Cardiac muscle cell (in vitro differentiated cells and primary cell): ENCODE results near the gene TMEM221. TPM values are rescaled to one million over a fixed set of nuclear protein-coding genes. Genes with fewer than 3 reads are reported as not detected.
A peak's percentile ranks its signal among the peaks of the same experiment; 100 is the strongest.

Source experiments
- DNase-seq, 2 donors: peaks; one replicate each; pipeline versions ENCODE4 v3.0.0 to v3.0.0-alpha.2; 2010 to 2017; ENCODE audit warnings: low read depth in 1 of 2, low spot score in 1 of 2
- H3K27ac ChIP-seq: fragments of 200-600 bp; sonication (generic); 2 replicates; pipeline ENCODE4 v1.5.1; 2016
- H3K27me3 ChIP-seq: fragments of 200-600 bp; sonication (generic); 2 replicates; pipeline ENCODE4 v1.6.0; 2016; ENCODE audit warnings: control low read depth
- H3K36me3 ChIP-seq: fragments of 200-600 bp; sonication (generic); 2 replicates; pipeline ENCODE4 v1.5.1; 2016; ENCODE audit warnings: control low read depth
- H3K4me1 ChIP-seq: fragments of 200-600 bp; sonication (generic); 2 replicates; pipeline ENCODE4 v1.8.1; 2017; ENCODE audit warnings: low read depth, mild to moderate bottlenecking, mixed run types
- H3K4me3 ChIP-seq: fragments of 200-600 bp; sonication (generic); 2 replicates; pipeline ENCODE4 v1.5.1; 2016; ENCODE audit warnings: mild to moderate bottlenecking
- H3K9me3 ChIP-seq: fragments of 200-600 bp; sonication (generic); 2 replicates; pipeline ENCODE4 v1.5.1; 2017; ENCODE audit warnings: low read depth, mild to moderate bottlenecking, control low read depth
- polyA plus RNA-seq: library from polyadenylated mRNA; unstranded; fragments of >200 nt; fragmentation: Nextera tagmentation; extraction: Ambion mirVana; gene quantifications from 2 replicates; pipeline ENCODE4 v1.2.1, GENCODE V29; 2016
- total RNA-seq: library from RNA; depleted of rRNA; stranded (reverse); fragments of >200 nt; gene quantifications from 2 replicates; pipeline ENCODE4 v1.2.3, GENCODE V29; 2016
- TF ChIP-seq, protein P1 (sequence below): IDR thresholded peaks from 2 replicates; pipeline ENCODE4 v1.5.1; 2012; ENCODE audit warnings: low read depth, mild to moderate bottlenecking, low read length

TMEM221 gene
- total and polyA plus RNA-seq, 2 experiments from 2014 or later: 3.2 to 5.7 TPM

DNA sequence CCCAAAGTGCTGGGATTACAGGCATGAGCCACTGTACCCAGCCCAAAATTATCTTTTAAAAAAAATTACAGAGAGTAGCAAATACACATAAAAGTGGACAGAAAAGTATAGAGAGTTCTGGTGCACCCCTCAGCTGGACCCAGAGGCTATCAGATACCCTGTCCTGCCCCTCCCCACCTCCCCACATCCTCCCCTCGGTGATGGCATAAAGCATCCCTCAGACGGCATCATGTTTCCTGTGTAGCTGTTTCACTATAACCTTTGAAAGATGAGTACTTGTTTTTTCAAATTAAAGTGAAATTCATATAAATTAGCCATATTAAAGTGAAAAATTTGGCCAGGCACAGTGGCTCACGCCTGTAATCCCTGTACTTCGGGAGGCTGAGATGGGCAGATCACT is 41.9 kb upstream of the TMEM221 start:
- peaks cover 5% of the 10 kb centered on the region for H3K4me1 ChIP-seq
- H3K27me3 ChIP-seq: no peaks in the 10 kb centered on the region
- H3K36me3 ChIP-seq: no peaks in the 10 kb centered on the region
- TF ChIP-seq, protein P1, sequence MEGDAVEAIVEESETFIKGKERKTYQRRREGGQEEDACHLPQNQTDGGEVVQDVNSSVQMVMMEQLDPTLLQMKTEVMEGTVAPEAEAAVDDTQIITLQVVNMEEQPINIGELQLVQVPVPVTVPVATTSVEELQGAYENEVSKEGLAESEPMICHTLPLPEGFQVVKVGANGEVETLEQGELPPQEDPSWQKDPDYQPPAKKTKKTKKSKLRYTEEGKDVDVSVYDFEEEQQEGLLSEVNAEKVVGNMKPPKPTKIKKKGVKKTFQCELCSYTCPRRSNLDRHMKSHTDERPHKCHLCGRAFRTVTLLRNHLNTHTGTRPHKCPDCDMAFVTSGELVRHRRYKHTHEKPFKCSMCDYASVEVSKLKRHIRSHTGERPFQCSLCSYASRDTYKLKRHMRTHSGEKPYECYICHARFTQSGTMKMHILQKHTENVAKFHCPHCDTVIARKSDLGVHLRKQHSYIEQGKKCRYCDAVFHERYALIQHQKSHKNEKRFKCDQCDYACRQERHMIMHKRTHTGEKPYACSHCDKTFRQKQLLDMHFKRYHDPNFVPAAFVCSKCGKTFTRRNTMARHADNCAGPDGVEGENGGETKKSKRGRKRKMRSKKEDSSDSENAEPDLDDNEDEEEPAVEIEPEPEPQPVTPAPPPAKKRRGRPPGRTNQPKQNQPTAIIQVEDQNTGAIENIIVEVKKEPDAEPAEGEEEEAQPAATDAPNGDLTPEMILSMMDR: no peak
- H3K4me3 ChIP-seq: no peak overlapping the region
- DNase-seq: no peak
- H3K9me3 ChIP-seq: no peaks in the 10 kb centered on the region
- no peak overlapping the region for H3K27ac ChIP-seq

DNA sequence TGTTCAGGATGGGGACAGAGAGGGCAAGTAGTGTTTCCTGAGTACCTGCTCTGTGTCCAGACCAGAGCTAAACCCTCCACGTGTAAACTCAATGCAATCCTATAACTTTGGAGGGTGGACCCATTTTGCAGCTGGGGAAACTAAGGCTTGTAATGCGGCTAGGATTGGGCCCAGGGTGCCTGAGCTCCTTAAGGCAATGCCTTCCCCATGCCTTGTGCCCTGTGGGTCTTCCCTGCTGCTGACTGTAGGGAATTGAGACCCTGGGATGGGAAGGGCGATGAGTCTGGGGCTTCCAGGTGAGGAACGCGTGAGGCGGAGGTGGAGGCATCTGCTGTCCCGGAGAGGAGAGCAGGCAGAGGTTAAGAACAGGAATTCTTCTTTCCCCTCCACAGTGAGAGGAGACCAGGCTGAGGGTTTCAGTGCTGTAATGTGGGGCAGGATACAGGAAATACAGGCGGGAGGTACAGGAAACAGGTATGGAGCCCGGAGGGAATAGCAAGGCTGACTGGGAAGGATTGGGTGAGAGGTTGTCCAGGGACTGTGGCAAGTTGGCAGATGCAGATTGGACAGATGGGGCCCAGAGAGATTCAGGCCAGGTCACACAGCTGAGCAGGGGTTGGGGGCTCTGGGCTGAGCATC is 41.0 kb upstream of the TMEM221 start:
- Histone ChIP-seq H3K4me3 (no peak overlapping the region), H3K9me3 (no peaks in the 10 kb centered on the region)

DNA sequence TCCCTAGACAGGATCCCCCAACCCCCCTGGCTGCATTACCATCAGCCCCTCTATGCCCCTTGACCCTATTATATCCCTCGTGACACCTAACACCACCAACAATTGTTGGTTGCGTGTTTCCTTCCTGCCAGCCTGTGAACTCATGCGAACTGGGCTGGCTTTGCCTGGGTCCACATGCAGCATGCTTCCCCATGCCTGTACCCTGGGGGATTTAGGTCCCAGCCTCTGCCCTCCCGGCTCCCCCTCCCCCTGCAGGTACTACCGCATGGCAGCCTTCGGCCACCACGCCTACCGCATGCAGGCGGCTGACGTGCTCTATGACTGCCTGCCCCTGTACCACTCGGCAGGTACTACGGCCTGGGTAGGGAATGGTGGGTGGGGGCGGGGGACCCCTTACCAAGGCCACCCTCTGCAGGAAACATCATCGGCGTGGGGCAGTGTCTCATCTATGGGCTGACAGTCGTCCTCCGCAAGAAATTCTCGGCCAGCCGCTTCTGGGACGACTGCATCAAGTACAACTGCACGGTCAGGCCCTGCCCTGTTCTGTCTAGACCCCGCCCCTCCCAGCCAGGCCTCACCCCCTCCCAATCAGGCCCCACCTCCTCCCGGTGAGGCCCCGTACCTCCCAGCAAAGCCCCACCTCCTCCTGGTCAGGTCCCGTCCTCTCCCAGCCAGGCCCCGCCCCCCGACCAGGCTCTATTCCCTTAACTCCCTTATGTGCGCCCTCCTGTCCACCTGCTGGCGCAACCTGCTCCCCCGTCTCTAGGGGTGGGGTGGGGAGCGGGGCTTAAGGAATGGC is 40.3 kb upstream of the TMEM221 start:
- no peak overlapping the region for H3K27ac ChIP-seq
- TF ChIP-seq, protein P1: no peak
- H3K9me3 ChIP-seq: no peaks in the 10 kb centered on the region
- H3K4me3 ChIP-seq: peak overlapping the region; percentile 3
- no peaks in the 10 kb centered on the region for H3K27me3 ChIP-seq
- no peaks in the 10 kb centered on the region for H3K36me3 ChIP-seq
- H3K4me1 ChIP-seq: peaks cover 5% of the 10 kb centered on the region
- DNase-seq: peak; percentile 38 to 89

More for the DNA sequence above, 41.0 kb upstream of the TMEM221 start:
- Histone ChIP-seq H3K27ac (no peak overlapping the region), H3K36me3 (no peaks in the 10 kb centered on the region), H3K27me3 (no peaks in the 10 kb centered on the region), H3K4me1 (peaks cover 5% of the 10 kb centered on the region)
- DNase-seq: no peak
- TF ChIP-seq, protein P1: no peak

DNA sequence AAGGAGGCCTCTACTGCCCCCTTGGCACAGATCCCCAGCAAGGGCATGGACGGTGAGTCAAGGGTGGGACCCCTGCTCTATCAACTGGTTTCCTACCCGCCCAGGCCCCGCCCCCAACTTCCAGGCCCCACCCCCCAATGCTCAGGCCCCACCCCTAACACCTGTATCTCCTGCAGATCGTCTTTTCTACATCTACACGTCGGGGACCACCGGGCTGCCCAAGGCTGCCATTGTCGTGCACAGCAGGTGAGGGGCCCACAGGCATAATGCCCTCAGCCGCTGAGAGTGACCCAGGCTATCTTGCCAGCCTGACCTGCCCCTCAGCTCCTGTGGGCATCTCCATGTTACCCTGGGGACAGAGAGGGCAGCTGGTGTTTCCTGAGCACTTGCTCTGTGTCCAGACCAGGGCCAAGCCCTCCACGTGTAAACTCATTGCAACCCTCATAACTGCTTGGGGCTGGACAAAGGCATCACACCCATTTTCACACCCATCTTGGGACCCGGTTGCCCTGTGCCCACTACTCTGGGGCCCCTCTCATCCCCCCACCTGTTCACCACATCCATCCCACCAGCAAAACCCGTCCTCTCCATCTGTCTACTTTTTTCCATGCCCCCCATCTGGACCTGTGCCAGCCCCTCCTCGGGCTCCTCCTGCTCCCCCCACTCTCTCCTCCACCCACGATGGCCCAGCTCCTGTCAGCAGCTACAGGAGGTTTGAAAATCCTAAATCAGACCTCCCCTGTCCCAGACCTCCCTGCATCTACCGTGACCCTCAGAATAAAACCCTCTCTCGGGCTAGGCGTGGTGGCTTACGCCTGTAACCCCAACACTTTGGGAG is 39.0 kb upstream of the TMEM221 start:
- no peak for DNase-seq

More for the DNA sequence above, 39.0 kb upstream of the TMEM221 start:
- Histone ChIP-seq H3K36me3 (no peaks in the 10 kb centered on the region), H3K27ac (no peak overlapping the region), H3K4me1 (peaks cover 5% of the 10 kb centered on the region), H3K4me3 (no peak overlapping the region), H3K9me3 (no peaks in the 10 kb centered on the region), H3K27me3 (no peaks in the 10 kb centered on the region)
- TF ChIP-seq, protein P1: no peak
